GM18951 (cell line): ENCODE results near the gene NEUROG1.
"Not testable (repeated sequence)": the region's sequence is repeated elsewhere in the genome, so short reads cannot be mapped to it uniquely, and the experiment has no call there.

ENCODE experiments used
- POLR2A ChIP-seq: IDR thresholded peaks from 4 replicates; pipeline ENCODE4 v1.6.1; 2011; ENCODE audit warnings: mild to moderate bottlenecking; ENCODE audit not compliant: insufficient read length, insufficient read depth; ENCODE audit errors: extremely low read depth
- in situ Hi-C: fragments of 300-500 bp; cut with MboI; formaldehyde crosslinking; loops from one replicate; pipeline ENCODE4 v1.12.0; 2022; ENCODE audit warnings: low sequenced_read_pairs, mixed read lengths, inconsistent platforms; ENCODE audit not compliant: unreplicated experiment

NEUROG1 gene

GRCh38 chr5:135514116-135514515 lies 21.6 kb downstream of the NEUROG1 start:
- in situ Hi-C loops = no loop called here
- TF ChIP-seq POLR2A = no peak

GRCh38 chr5:135511761-135512575 lies 23.8 kb downstream of the NEUROG1 start:
- in situ Hi-C loops = no loop called here
- no peak for TF ChIP-seq POLR2A

GRCh38 chr5:135509995-135510394 lies 25.8 kb downstream of the NEUROG1 start:
- in situ Hi-C loops = no loop called here
- TF ChIP-seq POLR2A = no peak

- TF ChIP-seq POLR2A = no peak
These were observed 27.2 kb downstream of the NEUROG1 start for GRCh38 chr5:135508496-135509005.

GRCh38 chr5:135505973-135506372 lies 29.8 kb downstream of the NEUROG1 start:
- in situ Hi-C loops = no loop called here
- TF ChIP-seq POLR2A = no peak

More at GRCh38 chr5:135508496-135509005, 27.2 kb downstream of the NEUROG1 start:
- in situ Hi-C loops = no loop called here

- in situ Hi-C loops = no loop called here
- no peak for TF ChIP-seq POLR2A
These were observed 31.4 kb downstream of the NEUROG1 start for GRCh38 chr5:135504376-135504775.

- TF ChIP-seq POLR2A = no peak
- in situ Hi-C loops = no loop called here
These were observed 31.9 kb downstream of the NEUROG1 start for GRCh38 chr5:135503871-135504270.

GRCh38 chr5:135502836-135503520 lies 32.8 kb downstream of the NEUROG1 start:
- no peak for TF ChIP-seq POLR2A
- in situ Hi-C loops = no loop called here

- TF ChIP-seq POLR2A = no peak
- in situ Hi-C loops = no loop called here
These were observed 33.8 kb downstream of the NEUROG1 start for GRCh38 chr5:135501965-135502364.

GRCh38 chr5:135498637-135498995 lies 37.1 kb downstream of the NEUROG1 start:
- no peak for TF ChIP-seq POLR2A
- in situ Hi-C loops = no loop called here

- TF ChIP-seq POLR2A = no peak
- in situ Hi-C loops = no loop called here
These were observed 37.7 kb downstream of the NEUROG1 start for GRCh38 chr5:135497971-135498636.

GRCh38 chr5:135495531-135495930 lies 40.2 kb downstream of the NEUROG1 start:
- in situ Hi-C loops = not testable (repeated sequence)

- no peak for TF ChIP-seq POLR2A
- in situ Hi-C loops = no loop called here
These were observed 41.6 kb downstream of the NEUROG1 start for GRCh38 chr5:135494196-135494595.
